GM18867 (cell line): Measurements from ENCODE around the gene DHRS4.
"Not testable (repeated sequence)": the region's sequence is repeated elsewhere in the genome, so short reads cannot be mapped to it uniquely, and the experiment has no call there.

Experiments
- ATAC-seq: cut with Tn5 transposase; IDR thresholded peaks from one replicate; pipeline ENCODE4 v1.9.1; 2021; ENCODE audit warnings: mild to moderate bottlenecking, moderate library complexity; ENCODE audit not compliant: unreplicated experiment

Gene DHRS4

GRCh38 chr14:23981951-23982813, 28.6 kb downstream of the DHRS4 start:
- ATAC-seq: not testable (repeated sequence)

DNA sequence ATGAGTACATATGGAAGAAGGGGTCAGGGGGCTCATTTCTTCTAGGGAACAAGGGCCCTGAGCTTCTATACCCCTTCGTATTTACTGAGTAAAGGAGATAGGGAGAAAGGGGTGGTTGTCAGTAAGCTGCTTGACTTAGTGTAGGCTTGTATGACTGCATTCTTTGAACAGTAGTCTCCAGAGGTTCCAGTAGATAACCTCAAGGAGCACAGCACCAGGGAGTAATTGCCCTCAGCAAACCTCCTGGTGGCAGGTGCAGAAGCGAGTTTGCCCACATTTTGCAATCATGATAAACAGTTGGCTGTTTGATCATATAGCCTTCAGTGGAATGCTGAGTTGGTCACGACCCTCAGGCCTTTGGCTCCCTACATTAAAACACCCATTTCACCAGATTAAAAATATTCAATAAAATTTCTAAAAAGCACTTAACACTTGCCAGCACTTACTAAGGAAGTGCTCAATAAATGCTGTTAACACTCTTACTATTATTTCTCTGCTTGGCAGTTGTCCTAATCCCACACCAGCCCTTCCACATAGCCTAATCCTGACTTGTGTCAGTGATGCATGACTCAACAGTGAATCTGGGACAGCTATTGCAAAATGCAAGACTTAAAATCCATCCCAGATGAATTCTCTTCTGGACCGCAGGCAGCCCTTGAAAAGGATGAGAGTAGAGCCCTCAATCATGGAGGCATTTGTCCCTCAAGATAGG, 31.5 kb downstream of the DHRS4 start:
- ATAC-seq: no peak

DNA sequence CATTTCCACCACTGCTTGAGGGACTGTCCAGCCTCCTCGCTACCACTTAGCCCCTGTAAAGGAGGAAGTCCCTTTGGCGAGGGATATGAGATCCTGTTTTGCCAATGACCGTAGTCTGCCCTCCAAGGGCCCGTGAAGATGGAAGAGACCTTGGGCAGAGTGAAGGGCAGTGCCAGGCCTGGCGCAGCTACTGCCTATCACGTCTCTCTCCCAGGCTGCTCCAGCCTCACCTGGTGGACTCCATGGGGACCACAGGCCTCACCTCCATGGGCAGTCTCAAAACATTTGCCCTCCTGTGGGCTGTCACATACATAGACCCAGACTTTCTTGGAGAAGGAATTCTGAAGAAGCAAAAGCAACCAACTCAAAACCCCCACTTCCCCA, 34.6 kb downstream of the DHRS4 start:
- peak; percentile 9 for ATAC-seq

- ATAC-seq: peak; percentile 89
Observed at GRCh38 chr14:23988607-23989363, 35.2 kb downstream of the DHRS4 start, which contains the start of gene DHRS4L2. Gene DHRS4L2 (plus strand): TSS chr14:23988929. CDS start chr14:23988948, 19 bp downstream.

DNA sequence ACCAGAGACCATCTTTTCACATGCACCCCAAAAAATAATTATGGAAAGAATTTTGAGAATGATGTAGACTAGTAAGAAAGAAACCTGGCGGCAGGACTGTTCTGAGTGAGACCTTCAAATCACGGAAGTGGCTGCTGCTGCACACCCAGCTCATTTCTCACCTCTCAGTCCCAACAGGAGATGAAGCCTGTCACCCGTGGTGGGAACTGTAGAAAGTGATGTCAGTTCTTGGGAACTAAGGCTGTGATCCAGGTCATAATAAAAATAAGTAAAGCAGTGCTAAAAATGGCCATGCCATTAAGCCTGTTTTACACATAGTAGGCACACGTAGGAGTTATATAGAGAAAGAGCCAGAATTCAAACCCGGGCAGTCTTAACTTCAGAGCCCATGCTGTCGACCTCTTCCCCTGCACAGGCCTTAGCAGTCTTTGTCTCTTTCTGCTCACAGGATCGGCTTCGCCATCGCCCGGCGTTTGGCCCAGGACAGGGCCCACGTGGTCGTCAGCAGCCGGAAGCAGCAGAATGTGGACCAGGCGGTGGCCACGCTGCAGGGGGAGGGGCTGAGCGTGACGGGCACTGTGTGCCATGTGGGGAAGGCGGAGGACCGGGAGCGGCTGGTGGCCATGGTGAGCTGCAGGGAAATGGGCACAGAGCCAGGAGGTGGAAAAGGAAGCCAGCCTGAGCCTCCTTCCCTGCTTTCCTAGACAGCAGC, 36.3 kb downstream of the DHRS4 start:
- peak; percentile 46 for ATAC-seq

GRCh38 chr14:23990961-23991360, 37.4 kb downstream of the DHRS4 start:
- ATAC-seq: not testable (repeated sequence)

DNA sequence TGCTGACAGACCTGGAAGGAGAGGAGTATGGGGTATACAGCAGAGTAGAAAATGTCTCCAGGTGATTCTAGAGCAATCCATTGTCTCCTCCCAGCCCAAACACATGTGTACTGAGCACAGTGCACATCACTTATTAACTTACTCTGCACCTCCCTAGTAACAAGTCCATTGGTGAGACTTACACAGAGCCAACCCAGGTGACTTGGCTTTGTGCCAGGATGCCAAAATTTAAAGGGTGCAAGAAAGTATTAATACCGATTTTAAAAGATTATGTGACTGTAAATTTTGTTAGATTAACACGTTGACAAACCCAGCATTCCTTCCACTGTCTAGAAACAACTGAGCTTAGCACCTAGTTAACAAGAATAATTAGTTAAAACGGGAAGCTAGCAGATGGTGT, 39.5 kb downstream of the DHRS4 start:
- ATAC-seq: not testable (repeated sequence)

DNA sequence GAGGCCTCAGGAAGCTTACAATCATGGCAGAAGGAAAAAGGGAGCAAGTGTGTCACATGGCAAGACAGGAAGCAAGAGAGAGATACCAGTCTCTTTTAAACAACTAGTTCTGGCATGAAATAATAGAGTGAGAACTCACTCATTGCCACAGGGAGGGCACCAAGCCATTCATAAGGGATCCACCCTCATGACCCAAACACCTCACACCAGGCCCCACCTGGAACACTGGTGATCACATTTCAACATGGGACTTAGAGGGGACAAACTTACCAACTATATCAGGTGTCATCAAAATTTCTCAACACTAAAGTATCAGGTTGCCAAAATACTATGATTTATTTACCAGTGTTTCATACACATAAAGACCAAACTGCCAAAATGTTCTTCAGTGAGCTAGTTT, 42.4 kb downstream of the DHRS4 start:
- not testable (repeated sequence) for ATAC-seq

DNA sequence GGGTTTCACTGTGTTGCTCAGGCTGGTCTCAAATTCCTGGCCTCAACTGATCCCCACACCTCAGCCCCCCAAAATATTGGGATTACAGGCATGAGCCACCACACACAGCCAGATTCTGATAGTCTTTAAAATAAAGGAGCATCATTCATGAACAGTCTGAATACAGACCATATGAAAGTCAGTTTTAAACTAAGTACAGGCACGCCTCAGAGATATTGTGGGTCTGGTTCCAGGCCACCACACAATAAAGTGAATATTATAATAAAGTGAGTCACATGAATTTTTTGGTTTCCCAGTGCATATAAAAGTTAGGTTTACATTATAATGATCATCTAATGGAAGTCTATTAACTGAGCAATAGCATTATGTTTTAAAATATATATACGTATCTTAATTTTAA, 43.3 kb downstream of the DHRS4 start:
- ATAC-seq: not testable (repeated sequence)

- ATAC-seq: not testable (repeated sequence)
Observed at GRCh38 chr14:23999640-24000039, 46.1 kb downstream of the DHRS4 start.

DNA sequence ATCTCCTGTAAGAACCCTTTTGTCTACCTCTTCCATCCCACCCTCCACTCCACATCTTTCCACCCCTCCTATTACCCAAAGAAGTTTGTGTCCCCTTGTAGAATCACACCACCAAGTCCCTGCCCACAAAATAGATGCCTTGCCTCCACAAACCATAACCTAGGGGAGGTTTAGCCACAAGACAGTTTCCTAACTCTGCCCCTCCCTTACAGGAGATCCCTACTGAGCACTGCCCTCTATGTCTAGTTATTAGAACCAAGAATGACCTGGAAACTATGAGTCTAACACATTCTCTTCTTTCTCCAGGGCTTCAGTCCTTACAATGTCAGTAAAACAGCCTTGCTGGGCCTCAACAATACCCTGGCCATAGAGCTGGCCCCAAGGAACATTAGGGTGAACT, 47.5 kb downstream of the DHRS4 start:
- ATAC-seq: not testable (repeated sequence)

DNA sequence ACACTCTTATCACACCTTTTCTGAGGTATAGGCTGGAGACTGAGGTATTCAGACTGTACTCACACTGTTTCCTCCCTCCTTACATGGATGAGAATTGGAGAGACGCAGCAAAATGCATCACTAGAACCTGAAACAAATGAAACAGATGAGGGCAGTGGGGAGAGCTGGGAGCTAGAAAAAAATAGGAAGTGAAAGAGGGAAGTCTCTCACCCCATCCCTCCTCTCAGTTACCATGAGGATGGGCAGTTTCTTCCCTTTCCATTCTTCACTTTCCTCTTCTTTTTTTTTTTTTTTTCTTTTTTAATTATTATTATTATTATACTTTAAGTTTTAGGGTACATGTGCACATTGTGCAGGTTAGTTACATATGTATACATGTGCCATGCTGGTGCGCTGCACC, 48.1 kb downstream of the DHRS4 start:
- ATAC-seq: not testable (repeated sequence)

DNA sequence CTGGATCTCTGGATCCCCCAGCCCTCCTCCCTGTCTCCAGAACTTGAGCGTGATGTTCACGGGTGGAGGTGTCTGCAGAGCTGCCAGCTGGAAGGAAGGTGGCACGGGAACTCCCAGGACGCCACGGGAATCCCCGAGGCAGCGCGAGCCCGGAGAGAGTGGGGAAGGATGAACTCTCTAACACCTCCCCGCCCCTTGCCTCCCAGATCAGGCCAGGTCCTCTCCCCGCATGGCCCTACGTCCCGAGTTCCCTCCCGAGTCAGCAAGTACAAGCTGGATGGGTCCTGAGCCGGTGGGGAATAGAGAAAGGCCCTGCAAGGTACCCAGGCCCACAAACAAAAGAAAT, 52.9 kb downstream of the DHRS4 start:
- not testable (repeated sequence) for ATAC-seq

GRCh38 chr14:24006817-24007652, 53.5 kb downstream of the DHRS4 start:
- ATAC-seq: peak; percentile 88

GRCh38 chr14:24011051-24011450, 57.5 kb downstream of the DHRS4 start:
- ATAC-seq: no peak

DNA sequence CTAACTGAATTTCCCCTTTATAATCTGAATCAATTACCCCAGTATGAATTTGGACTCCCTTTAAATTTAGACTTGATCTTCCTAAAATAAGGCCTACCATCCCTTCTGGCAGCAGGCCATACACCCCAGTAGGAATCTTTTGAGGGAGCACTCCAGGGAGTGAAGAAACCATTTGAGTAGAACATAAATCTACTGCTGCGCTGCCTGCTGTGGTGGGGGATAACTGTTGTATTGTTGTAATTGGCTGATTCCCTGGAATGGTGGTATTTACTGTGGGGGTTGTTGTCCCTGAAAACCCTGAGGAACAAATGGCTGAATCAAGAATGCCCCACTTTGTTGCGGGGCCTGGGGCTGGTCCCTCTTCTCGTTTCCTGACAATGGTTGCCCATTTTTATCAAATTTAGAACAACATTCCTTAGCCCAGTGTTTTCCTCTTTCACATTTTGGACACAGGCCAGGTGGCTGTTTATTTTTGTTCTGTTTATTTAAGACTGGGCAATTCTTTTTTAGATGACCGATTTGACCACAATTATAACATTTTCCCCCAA, 59.2 kb downstream of the DHRS4 start:
- not testable (repeated sequence) for ATAC-seq

DNA sequence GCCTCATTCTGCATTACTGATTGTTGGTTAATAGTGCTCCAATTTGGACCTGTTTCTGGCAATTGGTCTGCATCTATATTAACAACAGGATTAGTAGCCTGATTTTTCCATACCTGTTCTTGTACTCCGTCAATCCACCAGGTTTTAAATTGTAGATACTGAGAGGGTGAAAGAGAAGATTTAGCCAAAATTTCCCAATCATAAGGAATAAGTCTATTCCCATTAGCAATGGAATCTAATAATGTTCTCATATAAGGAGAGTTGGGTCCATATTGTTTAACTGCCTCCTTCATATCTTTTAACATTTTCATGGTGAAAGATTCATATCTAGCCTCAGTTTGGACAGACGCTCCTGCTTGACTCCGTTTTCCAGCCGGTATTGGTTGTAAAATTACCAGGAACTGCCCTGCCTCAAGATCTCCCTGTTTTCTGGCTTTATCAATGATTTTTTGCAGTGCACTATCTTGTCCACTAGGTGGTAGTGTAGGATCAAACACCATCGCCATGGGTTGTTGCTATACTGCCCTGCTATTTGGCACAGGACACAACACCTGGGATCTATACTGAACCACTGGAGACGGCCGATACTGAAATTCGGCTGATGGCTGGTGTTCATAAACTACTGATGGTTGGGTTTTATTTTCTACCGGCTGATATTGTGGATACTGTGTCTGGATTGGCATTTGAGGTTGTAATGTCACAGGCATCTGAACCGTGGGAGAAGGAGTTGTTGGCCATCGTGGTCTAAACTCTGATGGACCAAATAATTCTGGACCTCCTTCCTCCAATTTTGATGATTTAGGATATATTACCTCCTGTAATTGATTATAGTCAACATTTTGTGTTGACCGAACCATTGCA, 60.3 kb downstream of the DHRS4 start:
- peak; percentile 41 for ATAC-seq

DNA sequence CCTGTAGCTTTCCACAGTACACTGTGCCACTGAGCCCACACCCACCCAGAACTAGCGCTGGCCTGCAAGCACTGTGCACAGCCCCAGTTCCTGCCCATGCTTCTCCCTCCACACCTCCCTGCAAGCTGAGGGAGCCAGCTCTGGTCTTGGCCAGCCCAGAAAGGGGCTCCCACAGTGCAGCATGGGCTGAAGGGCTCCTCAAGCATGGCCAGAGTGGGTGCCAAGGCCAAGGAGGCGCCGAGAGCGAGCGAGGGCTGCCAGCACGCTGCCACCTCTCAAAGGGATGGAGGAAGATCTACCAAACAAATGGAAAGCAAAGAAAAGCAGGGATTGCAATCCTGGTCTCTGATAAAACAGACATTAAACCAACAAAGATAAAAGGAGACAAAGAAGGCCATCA, 62.2 kb downstream of the DHRS4 start:
- not testable (repeated sequence) for ATAC-seq
